HCT116 (cell line): ENCODE results near the gene SLC39A13. TPM values are rescaled to one million over a fixed set of nuclear protein-coding genes. Genes with fewer than 3 reads are reported as not detected.

Experiments
- ATAC-seq: fragments of 200-7000 bp; cut with Tn5 transposase; 2 replicates; pipeline ENCODE4 v1.9.1; 2020; ENCODE audit warnings: mild to moderate bottlenecking, moderate library complexity
- BruUV-seq: library from RNA; stranded (reverse); fragments of 400-500 nt; replicated peaks from 2 replicates; lab custom pipeline; 2021; lab: Mats Ljungman, UMichigan
- CTCF ChIA-PET: fragments of 300-600 bp; sonication (Branson Sonifier 250); formaldehyde crosslinking; loops from one replicate; lab custom pipeline; 2021; ENCODE audit warnings: antibody characterized with exemption; lab: Charles Lee
- POLR2A ChIA-PET: fragments of 300-600, 350-600 bp; sonication (Branson Sonifier 250); formaldehyde crosslinking; loops from one replicate; lab custom pipeline; 2021; ENCODE audit warnings: antibody characterized with exemption; lab: Charles Lee
- RAD21 ChIA-PET, 2 experiments: fragments of 300-600 bp; sonication (Branson Sonifier 250); formaldehyde crosslinking; loops; one replicate each; lab custom pipeline; 2023; ENCODE audit warnings: low total read pairs in 2 of 2; ENCODE audit not compliant: uncharacterized antibody in 2 of 2, unreplicated experiment in 2 of 2, low non-redundant PET in 1 of 2; lab: Charles Lee
- DNase-seq: peaks from one replicate; pipeline ENCODE4 v3.0.0-alpha.2; 2010; ENCODE audit warnings: low read depth, low spot score
- H2AFZ ChIP-seq: fragments of 200-600 bp; shearing (Covaris generic), sonication (generic); 2 replicates; pipeline ENCODE4 v1.6.1; 2017; ENCODE audit warnings: low read depth, mixed run types, mixed read lengths, antibody characterized with exemption, low read length; ENCODE audit not compliant: poor library complexity, severe bottlenecking
- H3K27ac ChIP-seq: 2 replicates; pipeline ENCODE4 v1.5.1; 2012; ENCODE audit warnings: low read depth, low read length
- H3K27me3 ChIP-seq: fragments of 200-600 bp; sonication (generic); 2 replicates; pipeline ENCODE4 v1.6.1; 2016; ENCODE audit warnings: mixed run types, low read length, mixed read lengths; ENCODE audit not compliant: insufficient read depth
- H3K36me3 ChIP-seq, 2 experiments: fragments of 200-500 bp in 1 of 2; fragments of 200-600 bp in 1 of 2; sonication (Bioruptor generic) in 1 of 2; sonication (generic) in 1 of 2; 2 replicates each; pipeline versions ENCODE4 v1.5.1 to v1.6.1; 2014 to 2016; ENCODE audit warnings: low read length in 2 of 2, inconsistent platforms in 1 of 2, mixed read lengths in 1 of 2, mixed run types in 1 of 2; ENCODE audit not compliant: insufficient read depth in 2 of 2, control insufficient read depth in 1 of 2
- H3K4me1 ChIP-seq, 2 experiments: fragments of 200-600 bp in 1 of 2; sonication (generic) in 1 of 2; 2 replicates each; pipeline versions ENCODE4 v1.5.1 to v1.6.1; 2012 to 2017; ENCODE audit warnings: low read length in 2 of 2, inconsistent platforms in 1 of 2, mild to moderate bottlenecking in 1 of 2, mixed read lengths in 1 of 2, mixed run types in 1 of 2, moderate library complexity in 1 of 2; ENCODE audit not compliant: insufficient read depth in 2 of 2, control insufficient read depth in 1 of 2
- H3K4me2 ChIP-seq: fragments of 200-600 bp; sonication (generic); 2 replicates; pipeline ENCODE4 v1.6.1; 2017; ENCODE audit warnings: mixed run types, low read length, mixed read lengths
- H3K4me3 ChIP-seq, 2 experiments: fragments of 200-600 bp in 1 of 2; sonication (generic) in 1 of 2; replicated peaks in 1 of 2; 2 replicates each; pipeline ENCODE4 v1.5.1; 2011 to 2016; ENCODE audit warnings: low read length in 2 of 2, control low read depth in 1 of 2, low read depth in 1 of 2, mild to moderate bottlenecking in 1 of 2, mixed read lengths in 1 of 2, mixed run types in 1 of 2
- H3K79me2 ChIP-seq: fragments of 200-600 bp; sonication (generic); 2 replicates; pipeline ENCODE4 v1.6.1; 2017; ENCODE audit warnings: mild to moderate bottlenecking, mixed run types, low read length, moderate library complexity, mixed read lengths; ENCODE audit not compliant: insufficient read depth
- H3K9ac ChIP-seq: fragments of 200-600 bp; sonication (generic); 2 replicates; pipeline ENCODE4 v1.6.1; 2016; ENCODE audit warnings: low read length, mixed read lengths
- H3K9me2 ChIP-seq: fragments of 200-600 bp; sonication (generic), shearing (Covaris generic); 2 replicates; pipeline ENCODE4 v1.6.1; 2017; ENCODE audit warnings: mixed run types, mild to moderate bottlenecking, moderate library complexity; ENCODE audit not compliant: insufficient read depth
- H3K9me3 ChIP-seq, 2 experiments: fragments of 200-500 bp in 1 of 2; fragments of 200-600 bp in 1 of 2; sonication (Bioruptor generic) in 1 of 2; sonication (generic) in 1 of 2; 2 replicates each; pipeline ENCODE4 v1.6.1; 2014 to 2017; ENCODE audit warnings: low read length in 2 of 2, mixed read lengths in 2 of 2, inconsistent platforms in 1 of 2, low read depth in 1 of 2, mild to moderate bottlenecking in 1 of 2, mixed run types in 1 of 2, moderate library complexity in 1 of 2; ENCODE audit not compliant: control insufficient read depth in 1 of 2, insufficient read depth in 1 of 2
- H4K20me1 ChIP-seq: fragments of 200-600 bp; sonication (generic), shearing (Covaris generic); 2 replicates; pipeline ENCODE4 v1.6.1; 2017; ENCODE audit warnings: mixed run types, mild to moderate bottlenecking, moderate library complexity; ENCODE audit not compliant: insufficient read depth
- EZH2 ChIP-seq: fragments of 200-600 bp; sonication (generic); IDR thresholded peaks from 2 replicates; pipeline ENCODE4 v1.6.1; 2017; ENCODE audit warnings: antibody characterized with exemption, mixed run types
- EZH2phosphoT487 ChIP-seq: fragments of 200-600 bp; IDR thresholded peaks from 2 replicates; pipeline ENCODE4 v1.6.1; 2018; ENCODE audit warnings: antibody characterized with exemption, borderline replicate concordance
- FOSL1 ChIP-seq: IDR thresholded peaks from 2 replicates; pipeline ENCODE4 v1.6.1; 2012; ENCODE audit warnings: low read depth
- JUND ChIP-seq: IDR thresholded peaks from 2 replicates; pipeline ENCODE4 v1.6.1; 2012
- POLR2A ChIP-seq: IDR thresholded peaks from 2 replicates; pipeline ENCODE4 v1.7.0; 2011; ENCODE audit warnings: borderline replicate concordance; ENCODE audit not compliant: insufficient read depth, insufficient read length; ENCODE audit errors: extremely low read depth
- RAD21 ChIP-seq: IDR thresholded peaks from 2 replicates; pipeline ENCODE4 v1.6.1; 2012; ENCODE audit warnings: low read depth, mild to moderate bottlenecking
- REST ChIP-seq: IDR thresholded peaks from 2 replicates; pipeline ENCODE4 v1.6.1; 2012; ENCODE audit warnings: low read depth
- SP1 ChIP-seq: IDR thresholded peaks from 2 replicates; pipeline ENCODE4 v1.6.1; 2012; ENCODE audit warnings: low read depth
- YY1 ChIP-seq: IDR thresholded peaks from 2 replicates; pipeline ENCODE4 v1.6.1; 2011; ENCODE audit warnings: low read length, low read depth, moderate library complexity, mild to moderate bottlenecking; ENCODE audit not compliant: insufficient replicate concordance; ENCODE audit errors: extremely low read depth
- ZFX ChIP-seq: fragments of 450-650 bp; IDR thresholded peaks from 2 replicates; pipeline ENCODE4 v1.6.1; 2017
- intact Hi-C: fragments of 100-400 bp; cut with micrococcal nuclease; formaldehyde crosslinking; loops from 2 replicates; pipeline ENCODE4 v1.10.0; 2022
- total RNA-seq: library from RNA; stranded (reverse); gene quantifications from one replicate; pipeline ENCODE4 v1.2.1, GENCODE V29; 2021; ENCODE audit not compliant: unreplicated experiment
- TF ChIP-seq, protein P1 (sequence below): IDR thresholded peaks from 2 replicates; pipeline ENCODE4 v1.6.1; 2011; ENCODE audit warnings: mild to moderate bottlenecking, low read length, moderate library complexity; ENCODE audit not compliant: insufficient replicate concordance; ENCODE audit errors: extremely low read depth

SLC39A13 gene
- total RNA-seq, 1 experiment from 2014 or later = 23.9 TPM

GRCh38 chr11:47426062-47426956 is 17.9 kb downstream of the SLC39A13 start, which contains the start of gene PSMC3 (continued):
- TF ChIP-seq, protein P1, sequence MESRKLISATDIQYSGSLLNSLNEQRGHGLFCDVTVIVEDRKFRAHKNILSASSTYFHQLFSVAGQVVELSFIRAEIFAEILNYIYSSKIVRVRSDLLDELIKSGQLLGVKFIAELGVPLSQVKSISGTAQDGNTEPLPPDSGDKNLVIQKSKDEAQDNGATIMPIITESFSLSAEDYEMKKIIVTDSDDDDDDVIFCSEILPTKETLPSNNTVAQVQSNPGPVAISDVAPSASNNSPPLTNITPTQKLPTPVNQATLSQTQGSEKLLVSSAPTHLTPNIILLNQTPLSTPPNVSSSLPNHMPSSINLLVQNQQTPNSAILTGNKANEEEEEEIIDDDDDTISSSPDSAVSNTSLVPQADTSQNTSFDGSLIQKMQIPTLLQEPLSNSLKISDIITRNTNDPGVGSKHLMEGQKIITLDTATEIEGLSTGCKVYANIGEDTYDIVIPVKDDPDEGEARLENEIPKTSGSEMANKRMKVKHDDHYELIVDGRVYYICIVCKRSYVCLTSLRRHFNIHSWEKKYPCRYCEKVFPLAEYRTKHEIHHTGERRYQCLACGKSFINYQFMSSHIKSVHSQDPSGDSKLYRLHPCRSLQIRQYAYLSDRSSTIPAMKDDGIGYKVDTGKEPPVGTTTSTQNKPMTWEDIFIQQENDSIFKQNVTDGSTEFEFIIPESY = no peak
- TF ChIP-seq, all 23 proteins: peak for 8

GRCh38 chr11:47430524-47430923 is 22.1 kb downstream of the SLC39A13 start:
- CTCF ChIA-PET = no interaction called here
- Histone ChIP-seq H3K27me3 (no peaks in the 10 kb centered on the region), H3K9me2 (no peaks in the 10 kb centered on the region), H4K20me1 (no peaks in the 10 kb centered on the region), H3K36me3 (0 out of 4 replicates have a peak, but pooled peaks cover 0 to 1% of the 10 kb centered on the region in 2 experiments), H3K4me3 (no peak overlapping the region), H3K9ac (no peak overlapping the region), H3K4me1 (peaks cover 4 to 10% of the 10 kb centered on the region in 2 experiments; a peak in 2 of 4 replicates), H3K27ac (no peak overlapping the region), H2AFZ (no peak overlapping the region), H3K4me2 (no peak overlapping the region), H3K9me3 (no peaks in the 10 kb centered on the region), H3K79me2 (peaks cover 7% of the 10 kb centered on the region)
- BruUV-seq = no TSS peak
- ATAC-seq = no peak
- intact Hi-C loops = no loop called here
- POLR2A ChIA-PET = no interaction called here
- no peak for DNase-seq
- TF ChIP-seq FOSL1 = no peak
- no peak for TF ChIP-seq EZH2phosphoT487
- TF ChIP-seq POLR2A = no peak
- no peak for TF ChIP-seq ZFX
- TF ChIP-seq SP1 = no peak
- TF ChIP-seq REST = no peak
- no peak for TF ChIP-seq RAD21
- no peak for TF ChIP-seq YY1
- no peak for TF ChIP-seq EZH2
- TF ChIP-seq JUND = no peak
- RAD21 ChIA-PET = no interaction called here
